Articular chondrocyte of knee joint (primary cell): Measurements from ENCODE around the gene MIEF2. TPM values are rescaled to one million over a fixed set of nuclear protein-coding genes. Genes with fewer than 3 reads are reported as not detected.

ENCODE experiments used
- total RNA-seq: library from RNA; depleted of rRNA; stranded (reverse); fragments of >200 nt; gene quantifications from 2 replicates; pipeline ENCODE4 v1.2.3, GENCODE V29; 2012

MIEF2 gene, protein sequence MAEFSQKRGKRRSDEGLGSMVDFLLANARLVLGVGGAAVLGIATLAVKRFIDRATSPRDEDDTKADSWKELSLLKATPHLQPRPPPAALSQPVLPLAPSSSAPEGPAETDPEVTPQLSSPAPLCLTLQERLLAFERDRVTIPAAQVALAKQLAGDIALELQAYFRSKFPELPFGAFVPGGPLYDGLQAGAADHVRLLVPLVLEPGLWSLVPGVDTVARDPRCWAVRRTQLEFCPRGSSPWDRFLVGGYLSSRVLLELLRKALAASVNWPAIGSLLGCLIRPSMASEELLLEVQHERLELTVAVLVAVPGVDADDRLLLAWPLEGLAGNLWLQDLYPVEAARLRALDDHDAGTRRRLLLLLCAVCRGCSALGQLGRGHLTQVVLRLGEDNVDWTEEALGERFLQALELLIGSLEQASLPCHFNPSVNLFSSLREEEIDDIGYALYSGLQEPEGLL
- total RNA-seq: 16.7 and 19.1 TPM in 2 replicates

DNA sequence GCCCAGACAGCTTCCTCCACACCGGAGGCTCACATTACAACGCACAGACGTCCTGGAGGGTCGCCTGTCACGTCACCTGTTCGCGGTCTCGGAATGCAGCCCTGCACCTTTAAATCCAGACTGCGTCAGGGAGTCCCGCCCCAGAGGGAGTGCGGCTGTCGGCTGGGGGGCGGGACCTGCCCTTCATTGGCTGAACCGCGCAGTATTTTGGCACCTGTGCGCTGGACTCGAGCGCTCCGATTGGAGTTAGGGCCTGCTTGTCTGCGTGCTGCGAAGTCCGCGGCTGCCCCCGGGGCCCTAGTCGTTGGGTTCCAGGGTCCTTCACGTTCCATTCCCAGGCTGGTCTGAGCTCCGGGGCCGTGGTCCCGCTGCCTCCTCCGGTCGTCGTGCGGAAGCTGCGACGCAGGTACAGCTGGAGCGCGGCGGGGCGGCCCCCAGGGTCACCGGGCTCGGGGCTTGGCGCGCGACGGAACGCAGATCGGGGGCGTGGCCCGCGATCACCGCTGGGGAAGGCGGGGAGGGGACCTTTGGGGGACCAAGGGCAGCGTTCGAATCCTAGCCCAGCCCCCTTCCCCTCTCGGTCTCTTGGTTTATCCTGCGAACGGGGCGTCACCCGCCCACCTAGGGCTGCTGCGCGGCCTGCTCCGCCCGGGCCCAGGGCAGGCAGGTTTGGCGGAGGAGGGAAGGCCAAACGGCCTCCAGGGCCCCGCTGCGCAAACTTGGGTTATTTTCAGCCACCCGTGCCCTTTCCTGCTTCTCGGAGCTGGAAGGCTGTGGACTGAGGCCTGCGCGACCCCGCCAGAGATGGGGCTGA, at the start of gene MIEF2:
Gene MIEF2, plus strand, starts transcription at position 331 of the 814 bp plus-strand sequence. CDS start 2,059 bp downstream, outside the sequence.

GRCh38 chr17:18225121-18225641, 35.3 kb upstream of the MIEF2 start, which contains the start of gene LLGL1:
TSS of gene LLGL1 (plus strand) at chr17:18225635. CDS start at chr17:18225683, 48 bp downstream.

DNA sequence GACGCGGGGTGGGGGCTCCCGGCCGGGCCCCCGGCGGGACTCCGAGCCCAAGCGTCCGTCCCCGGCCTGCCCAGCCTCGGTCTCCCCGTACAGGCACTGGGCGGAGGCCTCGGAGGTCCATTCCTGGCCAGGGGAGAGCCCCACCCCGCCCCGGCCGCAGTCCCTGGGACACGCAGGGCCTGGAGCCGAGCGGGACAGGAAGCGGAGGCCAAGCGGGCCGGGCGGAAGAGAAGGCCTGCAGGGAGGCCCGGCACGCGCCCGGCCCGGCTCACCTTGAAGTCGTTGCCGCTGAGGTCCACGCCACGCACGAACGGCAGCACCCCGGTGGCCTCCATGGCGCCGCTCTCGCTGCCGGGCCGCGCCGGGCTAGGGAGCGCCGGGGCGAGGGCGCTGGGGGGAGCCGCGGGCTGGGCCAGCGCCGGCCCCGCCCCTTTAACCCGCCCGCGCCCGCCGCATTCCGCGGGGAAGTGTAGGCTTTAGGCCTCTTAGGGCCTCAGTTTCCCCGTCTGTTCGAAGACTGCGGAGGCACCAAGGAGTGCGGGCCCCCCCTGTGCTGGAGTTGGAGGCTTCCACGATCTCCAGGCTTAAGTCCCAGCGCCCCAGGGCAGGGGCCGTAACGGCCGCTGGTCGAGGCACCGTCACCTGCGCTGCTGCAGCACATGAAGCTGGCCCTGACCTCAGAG, 2.0 kb upstream of the MIEF2 start, which contains the start of gene FLII:
Gene FLII, minus strand, starts transcription at position 383 of the 683 bp plus-strand sequence. Its CDS starts 48 bp downstream, at position 335.

GRCh38 chr17:18314731-18315561, 54.5 kb downstream of the MIEF2 start, which contains the start of the genes SMCR8 and TOP3A:
TSS of gene SMCR8 (plus strand) at chr17:18315293. CDS start at chr17:18315790, 497 bp downstream.
TSS of gene TOP3A (minus strand) at chr17:18314994. CDS start at chr17:18314778, 216 bp downstream.

Other genes with a start within 250 kb of the MIEF2 start
- gene ATPAF2, start 221.5 kb upstream of the MIEF2 start, total RNA-seq: 14.8 and 18.4 TPM in 2 replicates
- gene GID4, start 221.3 kb upstream of the MIEF2 start, total RNA-seq: 14.2 and 18.0 TPM in 2 replicates
- gene DRG2, start 172.7 kb upstream of the MIEF2 start, total RNA-seq: 30.4 and 37.0 TPM in 2 replicates
- gene MYO15A, start 151.9 kb upstream of the MIEF2 start, total RNA-seq: 0.86 and 1.4 TPM in 2 replicates
- 147 and 150 TPM in 2 replicates for gene ALKBH5, start 76.8 kb upstream of the MIEF2 start, total RNA-seq
- 39.0 and 39.9 TPM in 2 replicates for gene LLGL1, start 35.0 kb upstream of the MIEF2 start, total RNA-seq
- gene FLII, start 1.9 kb upstream of the MIEF2 start, total RNA-seq: 226 and 239 TPM in 2 replicates
- 37.7 and 47.0 TPM in 2 replicates for gene TOP3A, start 54.3 kb downstream of the MIEF2 start, total RNA-seq
- 22.1 and 22.5 TPM in 2 replicates for gene SMCR8, start 54.6 kb downstream of the MIEF2 start, total RNA-seq
- 12.2 and 16.1 TPM in 2 replicates for gene SHMT1, start 102.9 kb downstream of the MIEF2 start, total RNA-seq
- not detected in 2 replicates for gene EVPLL, start 117.1 kb downstream of the MIEF2 start, total RNA-seq
- not detected in 2 replicates for gene LGALS9C, start 216.1 kb downstream of the MIEF2 start, total RNA-seq